ENCODE data around the gene RAPGEF4.

Gene RAPGEF4

GRCh38 chr2:172967036-172967982 is 231.7 kb downstream of the RAPGEF4 start:
- FAIRE-seq (no peak), DNase-seq (ENCODE audit: insufficient read length) (no peak)
- no peak for TF ChIP-seq POLR2A (IDR thresholded peaks at IDR 0.05; ENCODE audit: low read depth, low read length)
- no peak for TF ChIP-seq POLR2AphosphoS5 (IDR thresholded peaks at IDR 0.05; ENCODE audit: low read depth, low read length)
- TF ChIP-seq TAF1 (IDR thresholded peaks at IDR 0.05; ENCODE audit: borderline replicate concordance, low read depth, low read length): no peak

DNA sequence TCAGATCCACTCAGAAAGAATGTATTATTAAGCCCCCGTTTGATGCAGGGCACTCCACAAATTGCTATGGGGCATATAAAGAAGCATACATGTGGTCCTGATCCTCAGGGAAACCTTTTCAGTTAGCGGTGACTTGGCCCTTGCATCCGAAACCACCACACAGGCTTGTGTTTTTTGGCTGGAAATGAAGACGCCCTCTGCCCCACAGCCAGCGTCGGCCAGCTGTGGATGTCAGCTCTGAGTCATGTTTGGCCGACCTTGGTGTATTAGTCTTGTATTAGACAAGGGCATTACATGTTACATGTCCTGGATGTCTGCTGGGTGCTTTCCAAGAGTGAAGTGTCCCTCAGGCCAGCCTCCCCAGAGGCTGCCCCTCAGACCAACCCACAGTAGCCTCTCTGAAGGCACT is 232.4 kb downstream of the RAPGEF4 start:
- TF ChIP-seq POLR2A (IDR thresholded peaks at IDR 0.05; ENCODE audit: low read depth, low read length) (no peak), POLR2AphosphoS5 (IDR thresholded peaks at IDR 0.05; ENCODE audit: low read depth, low read length) (no peak), TAF1 (IDR thresholded peaks at IDR 0.05; ENCODE audit: borderline replicate concordance, low read depth, low read length) (no peak)

GRCh38 chr2:172969166-172969565 is 233.5 kb downstream of the RAPGEF4 start:
- FAIRE-seq (no peak), DNase-seq (ENCODE audit: insufficient read length) (no peak)
- TF ChIP-seq POLR2A (IDR thresholded peaks at IDR 0.05; ENCODE audit: low read depth, low read length): no peak

More for the DNA sequence above, 232.4 kb downstream of the RAPGEF4 start:
- DNase-seq (ENCODE audit: insufficient read length) (no peak), FAIRE-seq (no peak)

GRCh38 chr2:172969609-172970008 is 234.0 kb downstream of the RAPGEF4 start:
- TF ChIP-seq TAF1 (IDR thresholded peaks at IDR 0.05; ENCODE audit: borderline replicate concordance, low read depth, low read length) (no peak), POLR2AphosphoS5 (IDR thresholded peaks at IDR 0.05; ENCODE audit: low read depth, low read length) (no peak), POLR2A (IDR thresholded peaks at IDR 0.05; ENCODE audit: low read depth, low read length) (no peak)
- FAIRE-seq (no peak), DNase-seq (ENCODE audit: insufficient read length) (no peak)

GRCh38 chr2:172970660-172971059 is 235.0 kb downstream of the RAPGEF4 start:
- TF ChIP-seq POLR2AphosphoS5 (IDR thresholded peaks at IDR 0.05; ENCODE audit: low read depth, low read length) (no peak), TAF1 (IDR thresholded peaks at IDR 0.05; ENCODE audit: borderline replicate concordance, low read depth, low read length) (no peak), POLR2A (IDR thresholded peaks at IDR 0.05; ENCODE audit: low read depth, low read length) (no peak)
- no peak for FAIRE-seq

DNA sequence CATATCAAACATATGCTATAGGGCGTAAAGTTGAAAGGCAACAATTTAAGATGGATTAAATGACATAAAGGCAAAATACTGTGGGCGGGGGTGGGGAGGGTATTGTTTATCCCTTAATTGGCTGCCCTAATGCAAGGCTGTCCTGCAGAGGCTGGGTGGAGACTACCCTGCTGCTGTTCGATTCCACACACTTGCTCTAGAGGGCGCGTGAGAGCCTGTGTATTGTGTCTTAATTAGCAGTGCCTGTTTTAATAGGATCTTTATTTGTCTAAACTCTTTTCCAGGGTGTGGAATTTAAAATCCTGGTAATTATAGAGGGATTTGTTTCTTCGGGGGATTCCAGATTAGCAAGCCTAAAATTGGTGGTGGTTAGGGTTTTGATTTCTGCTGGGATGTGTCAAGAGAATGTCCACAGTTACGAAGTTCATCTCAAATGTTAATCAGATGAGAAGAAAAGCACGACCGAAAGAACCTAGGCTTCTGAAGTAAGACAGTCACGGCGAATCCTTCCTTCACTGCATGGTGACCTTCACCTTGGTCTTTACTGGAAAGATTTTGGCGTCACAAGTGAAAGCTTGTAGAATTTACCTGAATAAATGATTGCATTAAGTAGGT is 236.5 kb downstream of the RAPGEF4 start:
- no peak for FAIRE-seq
- DNase-seq (ENCODE audit: insufficient read length): no peak
- TF ChIP-seq POLR2A (IDR thresholded peaks at IDR 0.05; ENCODE audit: low read depth, low read length) (no peak), POLR2AphosphoS5 (IDR thresholded peaks at IDR 0.05; ENCODE audit: low read depth, low read length) (no peak), TAF1 (IDR thresholded peaks at IDR 0.05; ENCODE audit: borderline replicate concordance, low read depth, low read length) (no peak)

More at GRCh38 chr2:172970660-172971059, 235.0 kb downstream of the RAPGEF4 start:
- DNase-seq (ENCODE audit: insufficient read length): no peak

DNA sequence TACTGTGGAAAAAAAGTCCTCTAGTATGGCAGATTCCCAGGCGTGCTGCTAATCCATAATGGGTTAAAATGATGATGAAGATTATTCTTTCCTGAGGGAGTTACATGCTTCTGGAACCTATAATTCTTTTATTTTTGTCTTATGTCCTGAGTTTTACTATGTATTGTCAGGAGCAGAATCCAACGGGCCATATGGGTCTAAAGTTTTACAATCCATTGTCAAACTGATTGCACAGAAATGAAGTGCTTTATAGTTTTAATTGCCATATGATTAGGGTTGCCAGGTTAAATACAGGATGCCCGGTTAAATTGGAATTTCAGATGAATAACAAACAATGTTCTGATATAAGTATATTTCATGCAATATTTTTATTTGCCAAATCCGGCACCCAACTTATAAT is 239.1 kb downstream of the RAPGEF4 start:
- FAIRE-seq (no peak), DNase-seq (ENCODE audit: insufficient read length) (no peak)
- no peak for TF ChIP-seq POLR2AphosphoS5 (IDR thresholded peaks at IDR 0.05; ENCODE audit: low read depth, low read length)
- TF ChIP-seq TAF1 (IDR thresholded peaks at IDR 0.05; ENCODE audit: borderline replicate concordance, low read depth, low read length): no peak
- no peak for TF ChIP-seq POLR2A (IDR thresholded peaks at IDR 0.05; ENCODE audit: low read depth, low read length)

- DNase-seq (ENCODE audit: insufficient read length) (no peak), FAIRE-seq (no peak)
- TF ChIP-seq POLR2AphosphoS5 (IDR thresholded peaks at IDR 0.05; ENCODE audit: low read depth, low read length): no peak
Observed at GRCh38 chr2:172976116-172976515, 240.5 kb downstream of the RAPGEF4 start.

GRCh38 chr2:172976816-172977215 is 241.2 kb downstream of the RAPGEF4 start:
- TF ChIP-seq POLR2A (IDR thresholded peaks at IDR 0.05; ENCODE audit: low read depth, low read length) (no peak), POLR2AphosphoS5 (IDR thresholded peaks at IDR 0.05; ENCODE audit: low read depth, low read length) (no peak), TAF1 (IDR thresholded peaks at IDR 0.05; ENCODE audit: borderline replicate concordance, low read depth, low read length) (no peak)
- FAIRE-seq (no peak), DNase-seq (ENCODE audit: insufficient read length) (no peak)

- DNase-seq (ENCODE audit: insufficient read length): no peak
Observed at GRCh38 chr2:172977270-172978062, 241.8 kb downstream of the RAPGEF4 start.

DNA sequence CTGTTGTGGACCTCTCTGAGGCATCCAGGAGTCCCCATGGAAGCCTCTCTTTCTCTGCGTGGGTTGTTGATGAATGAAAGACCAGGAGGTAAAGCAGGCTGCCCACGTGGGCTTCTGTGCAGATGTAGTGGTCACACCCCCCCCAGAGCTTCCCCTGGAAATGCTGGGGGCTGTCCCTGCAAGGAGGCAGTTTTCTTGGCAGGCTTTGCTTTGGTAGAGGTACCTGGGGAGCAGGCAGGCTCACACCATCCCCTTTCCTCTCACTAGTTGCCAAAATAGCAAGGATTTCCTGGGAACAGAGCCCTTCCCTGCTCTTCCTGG is 242.4 kb downstream of the RAPGEF4 start:
- TF ChIP-seq POLR2AphosphoS5 (IDR thresholded peaks at IDR 0.05; ENCODE audit: low read depth, low read length): no peak
- TF ChIP-seq POLR2A (IDR thresholded peaks at IDR 0.05; ENCODE audit: low read depth, low read length): no peak
- no peak for TF ChIP-seq TAF1 (IDR thresholded peaks at IDR 0.05; ENCODE audit: borderline replicate concordance, low read depth, low read length)
- FAIRE-seq (no peak), DNase-seq (ENCODE audit: insufficient read length) (no peak)

More at GRCh38 chr2:172977270-172978062, 241.8 kb downstream of the RAPGEF4 start:
- no peak for FAIRE-seq
- TF ChIP-seq POLR2AphosphoS5 (IDR thresholded peaks at IDR 0.05; ENCODE audit: low read depth, low read length) (no peak), TAF1 (IDR thresholded peaks at IDR 0.05; ENCODE audit: borderline replicate concordance, low read depth, low read length) (no peak), POLR2A (IDR thresholded peaks at IDR 0.05; ENCODE audit: low read depth, low read length) (no peak)
